Stimulated activated CD4-positive, alpha-beta T cell treated with anti-CD3 and anti-CD28 coated beads, TNF-alpha, amount 100 ng/mL, for 48 hours (primary cell): ENCODE data around the gene LRRK2.
"Not testable (repeated sequence)": the region's sequence is repeated elsewhere in the genome, so short reads cannot be mapped to it uniquely, and the experiment has no call there.

Source experiments
- DNase-seq, 3 donors: peaks; one replicate each; pipeline ENCODE4 v3.0.0-alpha.2; 2020; ENCODE audit warnings: low read depth in 3 of 3

The LRRK2 gene

DNA sequence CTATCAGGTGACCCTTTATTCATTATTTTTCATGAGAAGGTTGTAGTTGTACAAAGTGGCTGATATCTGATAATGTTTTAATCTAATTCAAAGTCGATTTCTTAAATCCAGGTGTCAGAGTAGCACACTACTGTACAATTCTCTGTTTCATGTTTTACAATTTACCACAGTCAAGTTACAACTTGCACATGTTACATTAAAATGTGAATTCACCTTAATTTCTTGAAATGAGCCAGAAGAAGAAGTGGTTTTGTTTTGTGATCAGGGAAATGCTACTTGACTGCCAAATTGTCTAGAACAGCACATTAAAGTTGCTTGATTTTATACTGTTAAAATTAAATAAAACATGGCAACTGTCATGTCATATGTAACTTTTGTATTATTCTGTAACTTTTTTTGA lies 23.2 kb downstream of the LRRK2 start:
- DNase-seq, result no peak

DNA sequence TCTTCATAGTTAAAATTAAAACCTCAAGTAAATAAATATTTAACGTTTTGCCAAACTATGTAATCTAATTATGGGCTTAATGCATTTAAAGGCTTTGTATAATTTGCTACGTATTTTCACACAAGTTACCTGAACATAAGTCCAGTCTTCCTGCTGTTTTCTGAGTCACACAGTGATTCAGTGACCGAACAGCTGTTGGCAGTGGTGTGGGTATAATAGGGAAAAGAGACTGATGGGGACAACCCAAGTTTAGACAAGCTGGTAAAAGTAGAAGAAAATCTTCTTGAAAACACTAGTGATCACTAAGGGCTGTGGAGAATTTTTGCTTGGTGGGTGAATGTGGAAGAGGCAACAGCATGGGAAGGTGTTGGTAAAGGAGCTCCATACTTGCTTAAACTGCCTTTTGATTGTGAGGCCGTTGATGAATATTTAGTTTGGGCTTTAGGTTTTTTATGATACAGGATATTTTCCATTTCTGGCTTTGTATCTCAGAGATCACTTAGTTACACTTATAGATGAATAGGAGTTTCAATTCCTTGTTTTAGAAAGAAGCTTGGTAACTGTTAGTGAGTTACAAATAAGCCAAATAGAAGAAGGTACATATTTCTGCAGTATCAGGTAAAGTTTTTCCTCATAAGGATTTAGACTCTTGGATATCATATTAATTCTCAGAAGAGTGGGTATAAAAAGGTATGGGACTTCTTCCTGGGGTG lies 23.9 kb downstream of the LRRK2 start:
- no peak for DNase-seq

DNA sequence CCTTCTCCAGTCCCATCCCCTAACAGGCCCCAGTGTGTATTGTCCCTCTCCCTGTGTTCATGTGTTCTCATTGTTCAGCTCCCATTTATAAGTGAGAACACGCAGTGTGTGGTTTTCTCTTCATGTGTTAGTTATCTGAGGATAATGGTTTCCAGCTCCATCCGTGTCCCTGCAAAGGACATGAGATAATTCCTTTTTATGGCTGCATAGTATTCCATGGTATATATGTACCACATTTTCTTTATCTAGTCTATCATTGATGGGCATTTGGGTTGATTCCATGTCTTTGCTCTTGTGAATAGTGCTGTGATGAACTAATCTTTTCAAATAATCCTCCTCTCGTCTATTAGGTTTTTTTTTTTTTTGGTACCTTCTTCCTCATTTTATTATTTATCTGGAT lies 25.9 kb downstream of the LRRK2 start:
- not testable (repeated sequence) for DNase-seq

DNA sequence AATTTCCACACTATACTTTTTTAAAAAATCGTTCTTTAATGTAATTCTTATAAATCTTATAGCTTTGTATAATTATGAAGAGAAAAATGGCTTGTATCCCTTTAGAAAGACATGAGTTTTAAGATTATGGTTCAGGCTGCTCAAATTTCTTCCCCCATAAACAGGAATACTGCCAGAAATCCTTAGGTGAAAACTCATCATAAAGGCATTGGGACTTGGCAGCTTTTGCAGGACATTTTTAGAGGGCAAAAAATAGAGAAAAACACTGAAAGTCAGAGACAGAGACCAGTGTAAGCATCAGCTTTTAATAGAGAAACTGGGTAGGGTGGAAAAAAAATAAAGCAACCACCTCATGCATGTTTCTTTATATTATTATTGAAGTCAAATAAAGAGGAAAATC lies 29.1 kb downstream of the LRRK2 start:
- no peak for DNase-seq

DNA sequence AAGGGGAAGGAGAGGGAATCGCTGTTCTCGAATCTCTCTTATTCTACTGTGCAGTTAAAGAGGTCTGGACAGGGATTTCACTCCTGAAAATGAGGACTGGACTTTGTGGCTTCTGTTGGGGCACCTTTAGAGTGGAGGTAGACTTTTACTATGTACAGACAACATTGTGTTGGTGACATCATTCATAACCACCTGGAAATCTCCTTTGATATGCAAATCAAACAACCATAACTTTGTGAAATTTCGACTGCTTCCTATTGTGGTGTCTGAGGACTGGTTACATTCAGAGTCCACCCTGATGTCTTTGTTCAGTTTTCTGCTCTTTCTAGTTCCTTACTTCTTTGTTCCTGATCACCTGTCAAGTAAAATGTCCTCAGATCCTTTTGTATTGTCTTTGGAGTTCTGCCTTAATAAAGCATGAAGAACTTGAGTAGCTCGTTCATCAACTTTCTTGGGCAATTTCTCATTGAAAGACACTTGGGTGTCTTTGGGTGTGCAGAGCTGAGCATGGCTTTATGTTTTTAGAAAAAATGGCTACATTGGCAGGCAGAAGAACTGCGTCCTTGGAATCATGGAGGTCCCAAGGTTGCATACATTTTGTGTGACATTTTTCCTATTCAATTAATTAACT lies 29.8 kb downstream of the LRRK2 start:
- no peak for DNase-seq

DNA sequence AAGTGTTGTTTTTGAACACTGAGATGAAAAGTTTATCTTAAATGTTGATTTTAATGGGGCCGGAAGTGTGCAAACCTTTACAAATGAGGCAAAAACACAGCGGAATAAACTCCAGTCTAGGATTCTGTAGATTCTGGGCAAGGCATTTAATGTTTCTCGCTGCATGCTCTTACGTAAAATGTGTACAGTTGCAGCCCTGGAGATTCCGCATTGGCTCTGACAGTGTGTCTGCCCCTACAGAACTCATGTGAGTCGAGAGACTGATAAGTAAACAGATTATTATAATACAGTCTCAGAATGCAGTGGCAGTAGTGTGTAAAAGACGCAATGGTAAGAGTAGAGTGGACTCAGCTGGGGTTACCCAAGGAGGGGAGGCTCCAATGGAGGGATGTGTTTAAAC lies 33.6 kb downstream of the LRRK2 start:
- DNase-seq, result no peak

DNA sequence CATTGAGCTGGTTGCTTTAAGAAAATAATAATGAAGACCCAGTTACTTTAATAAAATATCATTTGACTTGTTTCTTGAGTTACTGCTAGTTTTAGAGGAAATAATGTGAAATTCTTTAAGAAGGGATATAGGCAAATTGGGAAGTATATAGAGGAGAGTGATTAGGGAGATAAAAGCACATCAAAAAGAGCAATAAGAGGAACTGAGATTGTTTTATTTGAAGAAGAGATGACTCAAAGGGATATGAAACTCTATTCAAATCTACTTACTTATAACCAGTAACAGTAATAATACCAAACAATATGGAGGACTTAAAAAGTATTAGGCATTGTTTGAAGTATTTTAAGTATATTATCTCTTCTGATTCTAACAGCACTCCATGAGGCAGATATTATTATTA lies 37.1 kb downstream of the LRRK2 start:
- DNase-seq, result no peak

DNA sequence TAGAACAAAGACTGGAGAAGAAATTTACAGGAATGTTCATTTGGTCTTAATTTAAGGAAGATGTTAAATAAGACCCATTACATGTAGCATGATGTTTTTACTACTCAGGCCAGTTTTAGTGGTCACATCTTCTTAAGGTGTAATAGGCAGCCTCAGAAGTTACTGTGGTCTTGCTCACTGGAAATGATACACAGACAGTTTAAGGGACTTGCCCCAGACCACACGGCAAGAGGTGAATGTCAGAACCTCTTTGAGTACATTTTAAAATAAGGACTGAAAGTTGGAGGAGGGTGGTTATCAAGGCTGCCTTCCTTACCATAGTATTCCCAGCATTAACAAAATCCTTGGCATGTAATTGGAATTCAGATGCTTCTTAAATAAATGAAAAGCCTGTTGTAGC lies 37.9 kb downstream of the LRRK2 start:
- no peak for DNase-seq

DNA sequence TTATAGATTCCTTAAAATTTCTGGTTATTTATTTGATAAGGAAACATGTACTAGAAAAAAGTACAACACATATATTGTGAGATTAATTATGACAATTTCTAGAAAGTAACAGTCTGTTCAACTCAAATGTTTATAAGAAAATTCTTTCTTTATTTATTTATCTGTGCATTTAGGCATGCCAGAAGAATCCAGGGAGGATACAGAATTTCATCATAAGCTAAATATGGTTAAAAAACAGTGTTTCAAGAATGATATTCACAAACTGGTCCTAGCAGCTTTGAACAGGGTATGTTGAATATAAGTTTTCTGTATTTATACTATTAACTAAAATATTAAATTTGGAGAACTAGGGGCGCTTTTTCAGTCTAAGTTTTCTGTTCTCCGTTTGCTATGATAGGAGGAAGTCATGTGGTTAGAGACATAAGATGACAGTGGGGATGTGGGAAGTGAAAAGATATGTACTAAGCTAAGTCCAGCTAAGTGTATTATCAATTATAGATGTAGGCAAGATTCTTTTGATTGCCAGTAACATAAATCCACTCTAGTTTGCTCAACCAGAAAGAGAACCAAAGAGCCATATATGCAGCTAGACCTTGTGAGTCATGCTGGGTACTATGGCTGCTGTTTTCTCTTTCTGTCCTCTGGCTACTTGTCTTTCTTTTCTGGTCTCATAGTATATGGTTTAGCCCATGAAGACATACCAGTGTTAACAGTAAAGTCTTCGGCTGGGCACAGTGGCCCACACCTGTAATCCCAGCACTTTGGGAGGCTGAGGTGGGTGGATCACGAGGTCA lies 39.0 kb downstream of the LRRK2 start:
- no peak for DNase-seq

DNA sequence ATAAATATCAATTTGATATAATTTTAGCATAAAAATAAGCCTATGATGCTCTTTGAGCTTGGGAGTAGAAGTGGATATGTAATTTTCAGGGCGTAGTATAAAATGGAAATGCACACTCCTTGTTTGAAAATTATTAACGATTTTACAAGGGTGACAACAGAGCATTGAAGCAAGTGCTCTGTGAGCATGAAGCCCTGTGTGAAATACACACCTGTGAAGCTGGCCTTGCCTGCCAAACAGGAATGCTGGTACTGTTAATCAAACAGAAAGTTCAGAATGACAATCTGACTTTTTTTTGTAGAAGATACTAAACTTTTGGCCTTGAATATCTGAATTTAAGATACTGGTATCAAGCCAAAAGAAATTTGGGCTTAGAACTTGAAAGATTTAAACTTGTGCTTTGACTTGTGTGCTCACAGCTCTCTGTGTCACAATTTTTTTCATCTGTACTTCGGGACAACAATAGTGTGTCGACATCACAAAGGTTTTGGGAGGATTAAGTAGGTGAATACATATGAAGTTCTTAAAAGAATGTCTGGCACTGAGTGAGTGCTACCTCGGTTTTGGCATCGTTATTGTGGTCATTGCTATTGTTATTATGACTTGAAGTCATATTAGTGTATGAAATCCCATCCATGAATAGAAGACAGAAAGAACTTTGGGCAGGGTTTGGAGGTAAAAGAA lies 47.3 kb downstream of the LRRK2 start:
- DNase-seq, result no peak

DNA sequence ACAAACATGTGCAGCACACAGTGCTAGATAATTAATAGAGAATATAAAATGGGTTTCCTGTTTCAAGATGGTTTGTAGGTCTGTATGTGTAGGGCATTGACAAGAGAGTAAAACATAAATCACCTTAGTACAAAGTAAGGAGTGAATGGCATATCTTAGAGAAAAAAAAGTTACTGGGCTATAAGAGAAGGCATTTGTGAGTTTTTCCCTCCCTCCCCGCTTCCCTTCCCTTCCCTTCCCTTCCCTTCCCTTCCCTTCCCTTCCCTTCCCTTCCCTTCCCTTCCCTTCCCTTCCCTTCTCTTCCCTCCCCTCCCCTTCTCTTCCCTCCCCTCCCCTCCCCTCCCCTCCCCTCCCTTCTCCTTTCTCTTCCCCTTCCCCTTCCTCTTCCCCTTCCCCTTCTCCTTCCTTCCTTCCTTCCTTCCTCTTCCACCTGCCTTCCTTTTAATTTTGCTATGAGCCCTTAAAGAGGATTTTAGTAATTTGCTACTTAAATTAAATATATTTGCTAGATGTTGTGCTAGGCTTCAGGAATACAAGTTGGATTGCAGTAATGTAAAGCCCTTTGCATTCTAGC lies 57.1 kb downstream of the LRRK2 start:
- DNase-seq, result no peak

DNA sequence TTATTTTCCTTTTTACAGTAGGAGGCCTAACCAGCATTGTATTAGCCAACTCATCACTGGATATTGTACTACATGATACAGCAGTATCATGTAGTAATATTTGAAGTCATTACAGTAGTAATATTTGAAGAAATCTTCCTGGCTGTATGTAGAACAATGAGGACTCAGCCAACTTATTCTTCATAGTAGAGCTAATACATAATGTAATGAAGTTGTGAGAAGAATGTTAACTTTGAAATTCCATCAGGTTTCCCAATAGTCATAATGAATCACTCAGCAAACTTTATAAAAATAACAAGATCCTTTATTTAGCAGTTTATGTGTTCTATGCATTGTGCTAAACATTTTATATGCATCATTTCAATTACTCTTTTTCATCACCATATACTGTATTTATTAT lies 61.8 kb downstream of the LRRK2 start:
- no peak for DNase-seq

DNA sequence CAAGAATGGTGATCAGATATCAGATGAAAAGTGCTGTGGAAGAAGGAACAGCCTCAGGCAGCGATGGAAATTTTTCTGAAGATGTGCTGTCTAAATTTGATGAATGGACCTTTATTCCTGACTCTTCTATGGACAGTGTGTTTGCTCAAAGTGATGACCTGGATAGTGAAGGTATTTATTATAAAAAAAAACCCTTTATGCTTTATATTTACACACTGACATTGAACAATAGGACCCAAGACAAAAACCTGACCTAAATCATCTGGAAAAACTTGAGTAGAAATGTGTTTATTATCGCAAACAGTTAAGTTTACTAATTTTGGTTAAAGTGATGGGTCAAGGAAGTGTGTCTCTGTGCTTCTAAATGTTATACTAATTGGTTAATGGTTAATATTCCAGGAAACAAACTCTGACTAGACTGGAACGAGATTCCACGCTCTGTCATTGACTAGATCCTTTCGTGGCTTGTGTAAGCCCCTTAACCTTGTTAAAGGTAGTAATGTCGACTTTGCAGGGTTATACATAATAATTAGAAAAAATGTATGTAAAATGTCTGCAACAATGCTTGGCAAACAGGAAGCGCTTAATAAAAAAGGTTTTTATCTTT lies 62.7 kb downstream of the LRRK2 start:
- DNase-seq, result no peak

DNA sequence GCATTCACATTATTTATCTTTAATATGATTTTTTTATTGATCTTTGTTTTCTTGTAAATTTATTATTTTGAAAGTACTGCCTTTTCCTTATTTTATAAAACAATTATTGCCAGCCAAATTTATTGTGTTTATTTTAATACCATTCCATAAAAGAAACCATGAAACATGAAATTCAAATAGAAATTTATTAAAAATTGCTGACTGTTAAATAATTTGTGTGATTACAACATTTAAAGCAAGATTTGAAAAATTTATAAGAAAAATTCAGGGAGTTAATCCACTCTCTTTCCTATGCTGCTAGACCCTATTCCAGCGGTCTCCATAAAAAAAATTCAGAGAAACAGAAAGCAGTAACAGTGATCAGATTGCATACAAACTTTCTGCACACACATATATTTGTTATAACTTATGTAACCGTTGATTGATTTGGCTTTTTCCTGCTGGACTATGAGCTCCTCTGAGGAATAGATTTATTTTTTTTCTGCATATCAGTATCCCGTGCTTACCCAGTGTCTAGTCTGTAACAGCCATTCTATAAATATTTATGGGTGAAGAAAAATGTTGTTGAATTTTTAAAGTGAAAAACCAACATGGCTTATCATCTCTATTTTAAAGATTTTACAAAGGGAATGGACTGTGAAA lies 68.1 kb downstream of the LRRK2 start:
- DNase-seq, result no peak

DNA sequence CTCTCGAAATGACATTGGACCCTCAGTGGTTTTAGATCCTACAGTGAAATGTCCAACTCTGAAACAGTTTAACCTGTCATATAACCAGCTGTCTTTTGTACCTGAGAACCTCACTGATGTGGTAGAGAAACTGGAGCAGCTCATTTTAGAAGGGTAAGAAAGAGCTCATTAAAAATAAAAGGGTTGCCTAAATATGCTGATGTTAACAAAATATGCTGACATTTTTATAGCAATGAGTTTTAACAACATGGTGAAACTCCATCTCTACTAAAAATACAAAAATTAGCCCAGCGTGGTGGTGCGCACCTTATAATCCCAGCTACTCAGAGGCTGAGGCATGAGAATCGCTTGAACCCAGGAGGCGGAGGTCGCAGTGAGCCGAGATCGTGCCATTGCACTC lies 73.5 kb downstream of the LRRK2 start:
- no peak for DNase-seq

DNA sequence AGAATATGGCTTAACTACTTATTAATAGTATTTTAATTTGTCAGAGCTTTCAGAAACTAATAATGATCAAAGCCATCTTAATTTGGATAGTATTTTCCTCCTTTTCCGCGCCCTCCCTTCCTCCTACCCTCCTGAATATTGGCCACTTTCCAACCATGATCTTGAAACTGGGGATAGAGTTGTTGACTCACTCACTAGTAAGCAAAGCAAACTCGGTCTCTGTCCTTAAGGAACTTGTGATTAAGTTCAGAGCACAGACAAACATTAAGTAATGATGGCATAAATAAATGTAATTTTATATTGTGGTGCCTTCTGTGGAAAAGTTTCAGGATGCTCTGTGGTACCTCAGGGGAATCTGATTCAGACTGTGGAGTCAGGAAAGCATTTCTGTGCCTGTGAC lies 75.7 kb downstream of the LRRK2 start:
- DNase-seq, result no peak

DNA sequence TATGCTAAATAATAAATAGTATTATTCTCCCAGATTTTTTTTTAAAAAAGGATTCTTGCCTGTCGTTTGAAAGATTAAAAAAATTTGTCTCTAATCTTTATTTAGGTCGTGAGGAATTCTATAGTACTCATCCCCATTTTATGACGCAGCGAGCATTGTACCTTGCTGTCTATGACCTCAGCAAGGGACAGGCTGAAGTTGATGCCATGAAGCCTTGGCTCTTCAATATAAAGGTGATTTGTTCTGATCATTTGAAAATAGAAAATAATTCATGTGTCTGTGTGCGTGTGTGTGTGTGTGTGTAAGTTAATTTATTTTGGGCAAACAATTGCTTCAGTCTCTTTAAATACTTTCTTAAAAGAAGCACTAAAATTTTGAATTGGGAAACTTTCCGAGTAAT lies 84.2 kb downstream of the LRRK2 start:
- no peak for DNase-seq

DNA sequence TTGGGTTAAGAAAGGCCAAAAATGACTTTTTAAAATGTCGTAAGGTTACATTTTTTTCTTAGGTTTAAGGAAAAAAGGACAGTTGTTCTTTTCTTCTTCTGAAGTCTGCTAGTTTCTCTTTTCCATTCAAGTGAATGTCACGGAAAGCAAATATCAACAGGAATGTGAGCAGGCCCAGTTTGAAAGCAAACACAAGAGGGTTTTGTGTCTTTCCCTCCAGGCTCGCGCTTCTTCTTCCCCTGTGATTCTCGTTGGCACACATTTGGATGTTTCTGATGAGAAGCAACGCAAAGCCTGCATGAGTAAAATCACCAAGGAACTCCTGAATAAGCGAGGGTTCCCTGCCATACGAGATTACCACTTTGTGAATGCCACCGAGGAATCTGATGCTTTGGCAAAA lies 85.4 kb downstream of the LRRK2 start:
- no peak for DNase-seq

DNA sequence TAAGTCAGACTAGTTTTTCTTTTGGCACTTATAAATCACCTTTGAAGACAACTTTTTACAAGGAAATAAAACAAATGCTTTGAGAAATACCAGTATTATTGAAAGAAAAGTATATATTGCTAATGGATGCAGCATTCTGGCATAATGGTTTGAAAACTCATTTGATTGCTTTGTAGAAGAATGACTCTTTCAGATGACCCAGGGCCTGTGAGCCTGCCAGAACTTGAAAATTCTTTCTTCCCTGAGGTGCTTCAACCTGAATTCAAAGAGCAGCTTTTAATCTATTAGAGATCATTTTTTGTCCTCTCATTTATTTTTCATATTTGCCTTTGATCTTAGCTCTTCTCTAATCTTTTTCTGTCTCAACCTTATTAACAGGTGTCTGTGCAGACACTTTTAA lies 87.4 kb downstream of the LRRK2 start:
- DNase-seq, result no peak

DNA sequence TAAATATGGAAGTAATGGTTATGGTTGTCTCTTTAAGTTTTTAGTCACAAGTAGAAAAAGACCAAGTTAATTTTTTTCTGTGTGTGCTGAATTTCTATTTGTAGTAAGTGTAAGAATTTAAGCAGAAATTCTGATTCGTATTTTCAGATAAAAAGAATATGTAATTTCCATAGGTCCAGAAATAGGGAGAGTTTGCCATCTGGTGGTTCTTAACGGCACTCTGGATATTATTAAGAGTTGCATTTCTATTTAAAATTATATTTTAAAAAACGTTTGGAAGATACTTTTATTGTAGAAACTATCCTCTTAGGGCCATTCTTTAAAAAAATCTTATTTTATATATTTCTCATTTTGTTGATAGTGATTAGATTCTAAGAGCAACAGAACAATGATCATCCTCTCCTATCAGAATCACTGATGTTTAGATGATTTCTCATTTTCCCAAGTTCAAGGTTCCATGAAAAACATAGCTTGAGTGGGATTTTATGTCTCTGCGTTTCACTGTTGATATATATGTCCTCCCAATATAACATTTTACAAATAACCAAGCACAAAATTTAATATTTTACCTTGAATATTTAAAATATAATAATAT lies 88.3 kb downstream of the LRRK2 start:
- no peak for DNase-seq

DNA sequence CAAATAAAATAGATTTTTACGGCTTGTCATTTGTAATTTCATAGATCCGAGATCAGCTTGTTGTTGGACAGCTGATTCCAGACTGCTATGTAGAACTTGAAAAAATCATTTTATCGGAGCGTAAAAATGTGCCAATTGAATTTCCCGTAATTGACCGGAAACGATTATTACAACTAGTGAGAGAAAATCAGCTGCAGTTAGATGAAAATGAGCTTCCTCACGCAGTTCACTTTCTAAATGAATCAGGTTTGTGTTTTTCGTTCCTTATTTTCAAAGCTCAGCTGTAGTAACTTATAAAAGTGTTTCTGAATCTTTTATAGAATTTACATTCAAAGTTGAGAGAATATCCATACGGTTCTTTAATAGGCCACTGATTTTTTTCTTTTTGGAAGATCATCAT lies 89.1 kb downstream of the LRRK2 start:
- DNase-seq, result no peak
